Activated naive CD4-positive, alpha-beta T cell (primary cell): ENCODE data around the gene MIS12.

Source experiments
- DNase-seq, 4 experiments: peaks; one replicate each; lab custom pipeline; 2025; lab: John Stamatoyannopoulos, UW

Gene MIS12

GRCh38 chr17:5533486-5534315 is 47.3 kb downstream of the MIS12 start:
- DNase-seq: no peak

DNA sequence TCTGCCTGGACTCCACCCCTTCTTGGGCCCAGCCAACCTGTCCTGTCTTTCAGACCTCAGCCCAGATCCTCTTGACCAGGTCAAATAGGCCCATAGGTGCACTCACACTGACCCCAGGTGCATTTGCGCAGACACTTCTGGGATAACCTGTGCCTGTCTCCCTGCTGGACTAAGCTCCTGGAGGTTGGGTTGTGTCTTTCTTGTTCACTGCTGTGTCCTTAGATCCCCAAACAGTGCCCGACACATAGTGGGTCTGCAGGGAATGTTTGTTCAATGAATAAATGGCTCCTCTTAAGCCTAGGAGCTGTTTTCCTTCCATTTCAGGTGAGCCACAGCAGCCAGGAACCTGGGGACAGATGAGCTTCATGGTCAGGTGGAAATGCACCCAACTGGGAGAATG is 49.1 kb downstream of the MIS12 start:
- no peak for DNase-seq

DNA sequence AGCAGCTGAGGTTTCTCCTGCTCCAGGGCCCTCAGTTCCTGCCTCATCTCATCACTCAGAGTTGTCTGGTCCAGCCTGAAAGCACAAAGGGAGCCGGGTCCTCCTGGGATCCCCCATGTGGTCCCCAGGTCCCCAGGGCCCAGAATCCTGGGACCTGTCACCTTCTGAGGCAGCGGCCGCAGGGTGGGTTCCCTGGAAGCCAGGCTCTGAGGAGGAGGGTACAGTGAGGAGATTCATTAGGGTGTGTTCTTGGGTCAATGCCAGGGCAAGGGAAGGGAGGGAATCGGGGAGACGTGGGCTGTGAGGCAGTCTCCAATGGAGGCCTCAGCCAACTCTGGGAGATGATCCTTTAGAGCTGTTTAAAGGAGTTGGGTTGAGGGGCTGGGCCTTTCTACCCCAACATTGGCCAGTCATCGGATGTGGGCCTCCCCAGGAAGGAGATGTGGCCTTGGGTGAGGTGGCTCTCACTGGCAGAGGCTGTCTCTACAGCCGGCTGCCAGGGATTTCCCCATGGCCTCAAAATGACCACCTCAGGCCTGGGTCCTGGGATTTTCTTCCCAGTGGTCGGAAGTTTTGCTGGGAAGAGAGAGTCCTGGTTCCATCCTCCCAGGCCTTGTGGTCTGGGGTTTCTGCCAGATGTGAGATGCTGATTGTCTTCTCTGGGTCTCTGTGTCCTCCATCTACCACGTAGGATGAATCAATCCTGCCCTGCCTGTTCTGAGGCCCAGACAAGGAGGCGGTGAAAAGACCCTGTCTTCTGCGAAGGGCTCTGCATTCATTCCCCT is 50.7 kb downstream of the MIS12 start:
- DNase-seq: no peak

DNA sequence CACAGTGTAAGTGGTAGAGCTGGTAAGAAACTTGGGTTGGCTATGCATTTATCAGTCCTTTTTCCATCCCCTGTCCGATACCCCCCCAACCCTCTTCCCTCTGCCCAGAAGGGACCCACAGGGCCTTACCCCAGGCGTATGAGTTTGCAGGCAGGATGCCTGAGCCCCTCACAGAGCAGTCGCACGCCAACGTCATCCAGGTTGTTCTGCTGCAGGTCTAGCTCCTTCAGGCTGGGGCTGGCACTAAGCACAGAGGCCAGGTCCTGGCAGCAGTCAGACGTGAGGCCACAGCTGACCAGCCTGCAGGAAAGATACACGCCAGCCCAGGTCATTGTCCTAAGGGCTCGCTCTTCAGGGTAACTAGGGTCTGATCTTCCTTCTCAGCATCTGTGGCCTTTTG is 52.9 kb downstream of the MIS12 start:
- DNase-seq: no peak

DNA sequence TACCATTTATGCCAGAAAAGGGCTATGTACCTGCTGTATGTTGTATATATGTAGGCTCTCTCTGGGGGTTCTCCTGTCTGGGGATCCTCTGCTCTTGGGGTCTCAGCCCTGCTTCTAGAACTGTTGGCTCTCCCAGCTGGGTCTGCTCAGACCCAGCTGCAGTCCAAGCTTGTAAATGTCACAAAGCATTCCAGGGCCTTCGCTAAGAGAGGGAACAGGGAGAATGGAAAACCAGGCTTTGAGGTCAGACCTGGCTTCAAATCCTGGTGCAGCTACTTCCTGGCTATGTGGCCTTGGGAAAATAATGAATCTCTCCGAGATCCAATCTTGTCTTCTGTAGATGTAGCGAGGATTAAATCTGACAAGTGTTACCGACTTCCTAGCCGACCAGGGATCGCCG is 54.0 kb downstream of the MIS12 start:
- DNase-seq: no peak
